PC-3 (cell line): ENCODE results near the gene UPK1A. TPM values are rescaled to one million over a fixed set of nuclear protein-coding genes. Genes with fewer than 3 reads are reported as not detected.

Source experiments
- ATAC-seq: fragments of 200-7000 bp; cut with Tn5 transposase; 2 replicates; pipeline ENCODE4 v1.9.1; 2020; ENCODE audit warnings: mild to moderate bottlenecking, moderate library complexity
- BruUV-seq: library from RNA; stranded (reverse); fragments of 400-500 nt; replicated peaks from 2 replicates; lab custom pipeline; 2021; lab: Mats Ljungman, UMichigan
- CTCF ChIA-PET: fragments of 300-600 bp; sonication (Branson Sonifier 250); formaldehyde crosslinking; loops from one replicate; lab custom pipeline; 2022; ENCODE audit warnings: antibody characterized with exemption; lab: Charles Lee
- POLR2A ChIA-PET: fragments of 300-600 bp; sonication (Branson Sonifier 250); formaldehyde crosslinking; loops from one replicate; lab custom pipeline; 2022; ENCODE audit warnings: antibody characterized with exemption; ENCODE audit not compliant: unreplicated experiment; lab: Charles Lee
- DNase-seq: peaks from one replicate; pipeline ENCODE4 v3.0.0-alpha.2; 2015
- H2AFZ ChIP-seq: fragments of 300-600 bp; sonication (generic); 2 replicates; pipeline ENCODE4 v1.6.0; 2016; ENCODE audit warnings: antibody characterized with exemption, low read length
- H3F3A ChIP-seq: fragments of 300-600 bp; sonication (generic); one replicate; pipeline ENCODE4 v1.6.0; 2017; ENCODE audit warnings: antibody characterized with exemption, low read length, control low read depth, mild to moderate bottlenecking; ENCODE audit not compliant: unreplicated experiment
- H3K27ac ChIP-seq: fragments of 300-600 bp; sonication (generic); 2 replicates; pipeline ENCODE4 v1.5.1; 2016; ENCODE audit warnings: mild to moderate bottlenecking, low read length
- H3K27me3 ChIP-seq: fragments of 300-600 bp; sonication (generic); 2 replicates; pipeline ENCODE4 v1.6.1; 2016; ENCODE audit warnings: low read length, mixed read lengths
- H3K36me3 ChIP-seq: fragments of 300-600 bp; sonication (generic); 2 replicates; pipeline ENCODE4 v1.6.1; 2016; ENCODE audit warnings: low read depth, mixed run types, low read length, mixed read lengths
- H3K4me1 ChIP-seq: fragments of 300-600 bp; sonication (generic); 2 replicates; pipeline ENCODE4 v1.5.1; 2016; ENCODE audit warnings: low read length; ENCODE audit not compliant: insufficient read depth
- H3K4me2 ChIP-seq: fragments of 300-600 bp; sonication (generic); 2 replicates; pipeline ENCODE4 v1.6.0; 2016; ENCODE audit warnings: low read length
- H3K4me3 ChIP-seq: fragments of 300-600 bp; sonication (generic); 2 replicates; pipeline ENCODE4 v1.5.1; 2016; ENCODE audit warnings: mild to moderate bottlenecking, low read length, mixed read lengths
- H3K79me2 ChIP-seq: fragments of 300-600 bp; sonication (generic); 2 replicates; pipeline ENCODE4 v1.6.1; 2017; ENCODE audit warnings: low read length, mixed read lengths
- H3K9ac ChIP-seq: fragments of 300-600 bp; sonication (generic); 2 replicates; pipeline ENCODE4 v1.6.0; 2016; ENCODE audit warnings: mild to moderate bottlenecking, low read length
- H3K9me2 ChIP-seq: fragments of 300-600 bp; sonication (generic); replicated peaks from 2 replicates; pipeline ENCODE4 v1.6.1; 2016; ENCODE audit warnings: mixed run types, low read length, mixed read lengths
- H3K9me3 ChIP-seq: fragments of 300-600 bp; sonication (generic); 2 replicates; pipeline ENCODE4 v1.6.1; 2016; ENCODE audit warnings: low read length, mixed read lengths
- H4K20me1 ChIP-seq: fragments of 300-600 bp; sonication (generic); 2 replicates; pipeline ENCODE4 v1.6.1; 2016; ENCODE audit warnings: low read length, mixed read lengths
- CTCF ChIP-seq: fragments of 300-600 bp; sonication (generic); conservative IDR thresholded peaks from 2 replicates; pipeline ENCODE4 v1.5.1; 2017; ENCODE audit warnings: antibody characterized with exemption, low read depth, mild to moderate bottlenecking, low read length
- EZH2 ChIP-seq: fragments of 300-600 bp; sonication (generic); IDR thresholded peaks from one replicate; pipeline ENCODE4 v1.6.1; 2017; ENCODE audit warnings: antibody characterized with exemption, mild to moderate bottlenecking, low read length; ENCODE audit not compliant: unreplicated experiment
- EZH2phosphoT487 ChIP-seq: fragments of 300-600 bp; sonication (generic); IDR thresholded peaks from 2 replicates; pipeline ENCODE4 v1.6.1; 2018; ENCODE audit warnings: mild to moderate bottlenecking, antibody characterized with exemption, low read length, borderline replicate concordance
- intact Hi-C: fragments of 100-400 bp; cut with micrococcal nuclease; formaldehyde crosslinking; loops from 2 replicates; pipeline ENCODE4 v1.9.0; 2023
- total RNA-seq: library from RNA; depleted of rRNA; stranded (reverse); fragments of >200 nt; gene quantifications from 2 replicates; pipeline ENCODE4 v1.2.3, GENCODE V29; 2014

The UPK1A gene
- total RNA-seq, 1 experiment from 2014 or later: not detected

- Histone ChIP-seq H3K4me2 (peak overlapping the region; percentile 98), H3K4me1 (peaks cover 20% of the 10 kb centered on the region; the same call in 1 of the 2 replicates), H3K9ac (peak overlapping the region; percentile 87), H3K9me3 (no peaks in the 10 kb centered on the region), H3K9me2 (no peaks in the 10 kb centered on the region), H3K79me2 (peaks cover 33% of the 10 kb centered on the region), H4K20me1 (0 out of 2 replicates have a peak, but pooled peaks cover 3% of the 10 kb centered on the region), H3K27ac (0 out of 2 replicates have a peak overlapping the region, but pooled peaks have one; percentile 1), H3K27me3 (no peaks in the 10 kb centered on the region), H3K4me3 (peak overlapping the region; percentile 95), H2AFZ (peak overlapping the region; percentile 51; the same call in 1 of the 2 replicates), H3F3A (no peaks in the 10 kb centered on the region), H3K36me3 (no peaks in the 10 kb centered on the region; the same call in 1 of the 2 replicates)
- ChIA-PET POLR2A (interaction anchor here (0.5 kb wide), 1 partner anchor 64 kb away, joined by 13 read pairs; no protein-coding TSS in a partner anchor), CTCF (no interaction called here)
- DNase-seq (peak; percentile 9), ATAC-seq (no peak)
- intact Hi-C loops: loop anchor here (5.0 to 10.0 kb wide), 2 partner anchors 171 to 216 kb away; partner anchors contain the start of genes LRFN3 and TMEM147
- TF ChIP-seq EZH2phosphoT487 (no peak), EZH2 (no peak), CTCF (no peak)
- no TSS peak for BruUV-seq
Observed at GRCh38 chr19:35718345-35719041, 52.2 kb downstream of the UPK1A start.

- Histone ChIP-seq H3F3A (no peaks in the 10 kb centered on the region), H3K27me3 (no peaks in the 10 kb centered on the region), H3K9ac (peak overlapping the region; percentile 87), H3K27ac (no peak overlapping the region), H3K4me2 (peak overlapping the region; percentile 98), H3K4me3 (peak overlapping the region; percentile 95), H3K79me2 (peaks cover 33% of the 10 kb centered on the region), H4K20me1 (0 out of 2 replicates have a peak, but pooled peaks cover 3% of the 10 kb centered on the region), H3K36me3 (no peaks in the 10 kb centered on the region; the same call in 1 of the 2 replicates), H3K9me3 (no peaks in the 10 kb centered on the region), H2AFZ (no peak overlapping the region), H3K9me2 (no peaks in the 10 kb centered on the region), H3K4me1 (peaks cover 20% of the 10 kb centered on the region; the same call in 1 of the 2 replicates)
- ChIA-PET POLR2A (interaction anchor here (0.5 kb wide), 1 partner anchor 65 kb away, joined by 13 read pairs; no protein-coding TSS in a partner anchor), CTCF (no interaction called here)
- intact Hi-C loops: loop anchor here (5.0 to 10.0 kb wide), 2 partner anchors 172 to 215 kb away; partner anchors contain the start of genes LRFN3 and TMEM147
- TF ChIP-seq EZH2phosphoT487: no peak
- no peak for TF ChIP-seq CTCF
- TF ChIP-seq EZH2: no peak
- BruUV-seq: TSS peak; percentile 22
- DNase-seq (no peak), ATAC-seq (no peak)
Observed at GRCh38 chr19:35719402-35720162, 53.3 kb downstream of the UPK1A start.
